ENCODE data around the gene VN1R5.

DNA sequence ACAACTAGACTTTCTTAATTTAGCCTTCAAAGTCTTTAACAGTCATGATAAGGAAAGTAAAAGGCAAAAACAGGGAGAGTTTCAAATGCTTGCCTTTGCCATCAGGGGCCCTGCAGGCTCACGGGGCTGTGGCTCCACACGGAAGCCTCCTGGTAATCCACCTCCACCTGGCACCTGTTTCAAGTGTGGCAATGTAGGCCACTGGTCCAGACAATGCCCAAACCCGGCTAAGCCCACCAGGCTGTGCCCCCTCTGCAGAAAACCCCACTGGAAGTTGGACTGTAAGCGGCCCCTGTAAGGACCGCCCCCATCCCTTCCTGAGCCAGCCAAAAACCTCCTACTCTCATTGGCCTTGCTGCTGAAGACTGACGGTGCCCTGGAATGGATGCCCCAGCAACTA is 32.5 kb downstream of the VN1R5 start:
- TF ChIP-seq NFIC (IDR thresholded peaks at IDR 0.05; ENCODE audit: low read length) (no peak), MAFK (conservative IDR thresholded peaks at IDR 0.05 in 1 of 2, IDR thresholded peaks at IDR 0.05 in 1 of 2; ENCODE audit: low read length in 2 of 2) (no peak), JUND (CRISPR knock-in tag; IDR thresholded peaks at IDR 0.05) (no peak), ETV6 (CRISPR knock-in tag; conservative IDR thresholded peaks at IDR 0.05) (no peak)
- TF ChIP-seq, protein P1, sequence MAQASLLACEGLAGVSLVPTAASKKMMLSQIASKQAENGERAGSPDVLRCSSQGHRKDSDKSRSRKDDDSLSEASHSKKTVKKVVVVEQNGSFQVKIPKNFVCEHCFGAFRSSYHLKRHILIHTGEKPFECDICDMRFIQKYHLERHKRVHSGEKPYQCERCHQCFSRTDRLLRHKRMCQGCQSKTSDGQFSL (CRISPR knock-in tag; IDR thresholded peaks at IDR 0.05) = no peak
